ENCODE results near the gene PAX5. TPM values are rescaled to one million over a fixed set of nuclear protein-coding genes. Genes with fewer than 3 reads are reported as not detected.
A peak's percentile ranks its signal among the peaks of the same experiment; 100 is the strongest.

The PAX5 gene
- total RNA-seq, 1 experiment from 2014 or later: 0.39 TPM

DNA sequence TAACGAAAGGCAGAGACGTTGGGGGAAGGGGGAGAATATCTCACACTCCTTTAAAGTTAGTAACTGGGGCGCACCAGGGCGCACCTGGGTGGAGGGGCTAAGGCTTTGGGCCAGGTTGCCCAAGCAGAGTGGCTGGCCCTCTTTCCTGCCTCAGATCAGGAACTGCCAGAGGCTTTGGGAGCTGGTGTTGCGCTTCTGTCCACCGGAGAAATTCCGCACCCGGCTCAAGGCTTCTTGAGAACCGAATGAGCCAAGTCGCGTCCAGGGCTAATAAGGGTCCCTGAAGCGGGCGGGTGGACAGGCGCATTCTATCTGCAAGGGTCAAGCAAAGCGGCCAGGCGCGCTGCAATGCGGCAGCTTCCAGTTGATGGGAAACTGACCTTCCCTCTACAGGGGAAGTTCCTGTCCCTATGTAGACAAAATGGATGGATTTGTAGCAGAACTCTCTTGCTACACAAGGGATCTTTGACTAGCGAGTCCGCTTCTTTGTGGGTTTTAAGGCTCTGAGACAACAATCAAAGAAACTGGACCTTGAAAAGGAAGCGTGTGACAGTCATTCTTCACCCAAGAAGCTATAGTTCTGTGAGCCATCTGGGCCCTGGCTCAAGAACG is 5.5 kb downstream of the PAX5 start:
- TF ChIP-seq, protein P1, sequence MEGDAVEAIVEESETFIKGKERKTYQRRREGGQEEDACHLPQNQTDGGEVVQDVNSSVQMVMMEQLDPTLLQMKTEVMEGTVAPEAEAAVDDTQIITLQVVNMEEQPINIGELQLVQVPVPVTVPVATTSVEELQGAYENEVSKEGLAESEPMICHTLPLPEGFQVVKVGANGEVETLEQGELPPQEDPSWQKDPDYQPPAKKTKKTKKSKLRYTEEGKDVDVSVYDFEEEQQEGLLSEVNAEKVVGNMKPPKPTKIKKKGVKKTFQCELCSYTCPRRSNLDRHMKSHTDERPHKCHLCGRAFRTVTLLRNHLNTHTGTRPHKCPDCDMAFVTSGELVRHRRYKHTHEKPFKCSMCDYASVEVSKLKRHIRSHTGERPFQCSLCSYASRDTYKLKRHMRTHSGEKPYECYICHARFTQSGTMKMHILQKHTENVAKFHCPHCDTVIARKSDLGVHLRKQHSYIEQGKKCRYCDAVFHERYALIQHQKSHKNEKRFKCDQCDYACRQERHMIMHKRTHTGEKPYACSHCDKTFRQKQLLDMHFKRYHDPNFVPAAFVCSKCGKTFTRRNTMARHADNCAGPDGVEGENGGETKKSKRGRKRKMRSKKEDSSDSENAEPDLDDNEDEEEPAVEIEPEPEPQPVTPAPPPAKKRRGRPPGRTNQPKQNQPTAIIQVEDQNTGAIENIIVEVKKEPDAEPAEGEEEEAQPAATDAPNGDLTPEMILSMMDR (conservative IDR thresholded peaks at IDR 0.05): no peak
- H3K79me2 ChIP-seq (ENCODE audit: insufficient read depth, low read length): no peaks in the 10 kb centered on the region
- no peak overlapping the region for H3K18ac ChIP-seq (ENCODE audit: insufficient read length, low read depth, low read length)
- H4K91ac ChIP-seq (ENCODE audit: insufficient read length, low read depth, low read length): no peak overlapping the region
- no peak overlapping the region for H2AFZ ChIP-seq (ENCODE audit: low read length)
- Mint-ChIP-seq H3K27ac (no peak overlapping the region), H3K27me3 (ENCODE audit: low read depth) (peaks cover 98% of the 10 kb centered on the region), H3K4me1 (peaks cover 27 to 50% of the 10 kb centered on the region in 2 experiments), H3K9me3 (peaks cover 3 to 5% of the 10 kb centered on the region in 2 experiments; a peak in 4 of 5 replicates), H3K4me3 (peak overlapping the region; percentile 68 to 87), H3K36me3 (ENCODE audit: insufficient read depth in 1 of 3, low read depth in 3 of 3) (peaks cover 0 to 1% (median 0%) of the 10 kb centered on the region in 3 experiments; a peak in 2 of 7 replicates)
- DNase-seq: no peak
- H2AK5ac ChIP-seq (ENCODE audit: insufficient read length, low read length): no peak overlapping the region
- no peaks in the 10 kb centered on the region for H3K4me1 ChIP-seq (ENCODE audit: insufficient read depth, low read length)
- H3K9ac ChIP-seq (ENCODE audit: extremely low read depth, insufficient read length, low read length): no peak overlapping the region
- H3K14ac ChIP-seq (ENCODE audit: insufficient read depth, low read length): no peak overlapping the region
- H3T11ph ChIP-seq (ENCODE audit: low read length): no peak overlapping the region
- no peak overlapping the region for H2BK15ac ChIP-seq (ENCODE audit: low read depth, low read length)
- no peaks in the 10 kb centered on the region for H3K79me1 ChIP-seq (ENCODE audit: insufficient read depth, low read depth, low read length, poor library complexity, severe bottlenecking)
- H2BK120ac ChIP-seq (ENCODE audit: low read depth, low read length, poor library complexity, severe bottlenecking): no peak overlapping the region
- H2BK5ac ChIP-seq (ENCODE audit: insufficient read length, low read length): no peak overlapping the region
- no peak overlapping the region for H2BK20ac ChIP-seq (ENCODE audit: low read depth, low read length, poor library complexity, severe bottlenecking)
- no peak overlapping the region for H3K4ac ChIP-seq (ENCODE audit: low read depth, low read length)
- no peak overlapping the region for H3K27ac ChIP-seq (ENCODE audit: insufficient read length, low read depth, low read length)
- H4K5ac ChIP-seq (ENCODE audit: insufficient read length, low read depth, low read length): no peak overlapping the region
- peak overlapping the region; percentile 73 for H3K4me2 ChIP-seq (ENCODE audit: insufficient read depth, insufficient read length, low read length)
- WGBS (ENCODE audit: extremely low coverage, insufficient read length, low lambda C conversion rate): no CpG with 5 or more reads among the region's 22 CpGs
- H2BK12ac ChIP-seq (ENCODE audit: insufficient read length, low read depth, low read length): no peak overlapping the region
- no peak overlapping the region for H4K8ac ChIP-seq (replicated peaks; ENCODE audit: insufficient read length, low read depth, low read length)
- H4K20me1 ChIP-seq (ENCODE audit: control insufficient read depth, insufficient read depth, insufficient read length): peaks cover 3% of the 10 kb centered on the region
- no peaks in the 10 kb centered on the region for H3K9me3 ChIP-seq (ENCODE audit: control insufficient read depth, low read depth, low read length)
- H3K56ac ChIP-seq (ENCODE audit: insufficient read length, low read depth, low read length): no peak overlapping the region
- peaks cover 29% of the 10 kb centered on the region for H3K23me2 ChIP-seq (ENCODE audit: insufficient read length, low read depth, low read length, poor library complexity, severe bottlenecking)
- peaks cover 95% of the 10 kb centered on the region for H3K27me3 ChIP-seq (ENCODE audit: insufficient read depth, low read length)
- H3K23ac ChIP-seq (ENCODE audit: insufficient read length, low read depth, low read length): no peak overlapping the region
